ENCODE measurements around the gene RIMS4.

- TF ChIP-seq CTCF (IDR thresholded peaks at IDR 0.05) (no peak), POLR2A (IDR thresholded peaks at IDR 0.05) (no peak)
Measured at GRCh38 chr20:44817143-44817910, 7.0 kb upstream of the RIMS4 start.

Data from testis (tissue), 2 donors.